AG09319 (cell line): ENCODE data around the gene TMEM154.

ENCODE experiments used
- DNase-seq: peaks from one replicate; pipeline ENCODE4 v3.0.0-alpha.2; 2010; ENCODE audit warnings: low read depth; ENCODE audit errors: extremely low read depth
- CTCF ChIP-seq: IDR thresholded peaks from 2 replicates; pipeline ENCODE4 v1.5.1; 2011; ENCODE audit warnings: low read depth, mild to moderate bottlenecking, inconsistent platforms, low read length, moderate library complexity

TMEM154 gene

GRCh38 chr4:152693871-152694270 lies 14.1 kb upstream of the TMEM154 start:
- no peak for DNase-seq
- TF ChIP-seq CTCF = no peak

GRCh38 chr4:152691761-152692160 lies 12.0 kb upstream of the TMEM154 start:
- no peak for TF ChIP-seq CTCF
- DNase-seq = no peak

GRCh38 chr4:152690706-152691651 lies 11.2 kb upstream of the TMEM154 start:
- no peak for DNase-seq

GRCh38 chr4:152689615-152690501 lies 10.1 kb upstream of the TMEM154 start:
- no peak for TF ChIP-seq CTCF
- no peak for DNase-seq

More at GRCh38 chr4:152690706-152691651, 11.2 kb upstream of the TMEM154 start:
- no peak for TF ChIP-seq CTCF

- DNase-seq = no peak
- no peak for TF ChIP-seq CTCF
Measured at GRCh38 chr4:152687974-152688599, 8.3 kb upstream of the TMEM154 start.

GRCh38 chr4:152686452-152687013 lies 6.7 kb upstream of the TMEM154 start:
- TF ChIP-seq CTCF = no peak
- DNase-seq = no peak
